CD4-positive, alpha-beta T cell treated with Interleukin-15 for 4 hours (primary cell): ENCODE results near the gene SF3B2.
A peak's percentile ranks its signal among the peaks of the same experiment; 100 is the strongest.
"Not testable (repeated sequence)": the region's sequence is repeated elsewhere in the genome, so short reads cannot be mapped to it uniquely, and the experiment has no call there.

Source experiments
- DNase-seq: peaks from one replicate; pipeline ENCODE4 v3.0.0-alpha.2; 2020; ENCODE audit warnings: low spot score

Gene SF3B2

DNA sequence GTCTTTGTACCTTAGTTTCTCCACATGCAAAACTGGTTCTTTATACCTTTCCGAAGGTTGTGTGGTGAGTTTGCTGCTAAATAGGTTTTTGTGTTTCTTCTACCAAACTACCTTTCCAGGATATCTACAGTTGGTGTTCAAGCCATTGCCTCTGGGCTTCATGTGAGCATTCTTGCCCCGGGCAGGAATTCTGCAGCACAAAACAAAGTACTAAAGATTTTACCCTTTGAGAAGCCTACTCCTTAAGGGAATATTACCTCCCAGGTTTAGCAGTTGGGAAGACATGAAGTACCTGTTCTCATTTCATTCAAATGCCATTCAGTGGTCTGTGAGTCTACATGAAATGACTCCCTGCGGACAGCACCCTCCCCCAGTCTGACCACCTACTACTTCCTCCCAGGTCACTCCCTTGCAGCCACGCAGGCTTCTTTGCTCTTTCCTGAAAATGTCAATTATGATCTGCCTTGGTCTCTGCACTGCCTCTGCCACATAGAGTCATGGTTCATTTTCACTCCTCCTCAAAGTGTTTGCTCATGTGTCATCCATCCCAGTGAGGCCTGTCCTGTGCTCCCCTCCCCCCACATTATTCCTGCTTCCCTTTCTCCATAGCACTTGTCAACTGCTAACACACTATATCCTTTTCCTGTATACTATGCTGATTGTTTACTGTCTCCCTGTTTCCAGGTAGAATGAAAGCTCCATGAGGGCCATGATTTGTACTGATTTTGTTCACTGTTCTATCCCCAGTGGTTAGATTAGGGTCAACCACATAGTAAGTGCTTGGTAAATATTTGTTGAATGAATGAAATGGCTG, 54.8 kb downstream of the SF3B2 start:
- no peak for DNase-seq

DNA sequence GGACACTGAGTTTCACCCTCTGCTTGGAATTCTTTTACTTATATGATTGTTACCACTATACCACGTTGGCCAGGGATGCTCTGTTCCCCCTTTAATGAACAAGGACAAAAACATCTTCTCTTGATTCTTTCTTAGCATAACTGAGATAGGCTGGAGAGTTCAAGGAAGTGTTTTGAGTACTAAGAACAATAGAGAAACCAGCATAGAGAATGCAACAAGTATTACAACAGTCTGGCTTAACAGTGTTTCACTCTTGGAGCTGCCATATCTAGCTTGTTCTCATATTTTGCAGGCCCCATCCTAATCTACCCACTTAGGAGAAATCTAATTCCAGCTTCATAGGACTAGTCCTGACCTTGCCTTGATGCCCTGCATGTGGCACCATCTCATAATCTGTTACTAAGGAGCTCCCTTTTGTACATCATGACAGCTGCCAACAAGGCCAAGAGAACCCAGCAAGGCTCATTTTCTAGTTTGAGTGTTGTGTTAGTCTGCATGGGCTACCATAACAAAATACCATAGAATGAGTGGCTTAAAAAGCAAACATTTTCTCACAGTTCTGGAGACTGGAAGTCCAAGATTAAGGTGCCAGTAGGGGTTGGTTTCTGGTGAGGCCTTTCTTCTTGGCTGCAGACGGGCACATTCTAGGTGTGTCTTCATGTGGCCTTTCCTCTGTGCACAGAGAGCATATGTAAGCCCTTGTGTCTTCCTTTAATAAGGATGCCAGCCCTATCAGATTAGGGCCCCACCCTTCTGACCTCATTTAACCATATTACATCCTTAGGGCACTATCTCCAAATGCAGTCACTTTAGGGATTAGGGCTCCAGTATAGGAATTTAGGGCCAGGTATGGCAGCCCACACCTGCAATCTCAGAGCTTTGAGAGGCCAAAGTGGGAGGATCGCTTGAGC, 55.7 kb downstream of the SF3B2 start:
- no peak for DNase-seq

DNA sequence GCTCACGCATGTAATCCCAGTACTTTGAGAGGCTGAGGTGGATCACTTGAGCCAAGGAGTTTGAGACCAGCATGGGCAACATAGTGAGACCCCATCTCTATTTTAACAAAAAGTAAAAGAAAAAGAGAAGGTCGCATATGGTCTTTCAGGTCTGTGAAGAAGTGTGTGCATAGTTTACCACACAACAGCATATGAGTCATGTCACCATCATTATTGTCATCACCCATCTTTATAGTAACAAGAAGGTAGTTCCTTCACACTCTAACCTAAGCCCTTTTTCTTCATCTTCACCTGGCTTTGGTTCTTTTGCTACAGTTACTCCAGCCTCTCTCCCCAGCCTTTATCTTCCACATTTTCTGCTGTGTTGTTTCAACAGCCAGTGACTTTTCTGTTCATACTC, 57.1 kb downstream of the SF3B2 start:
- DNase-seq = no peak

DNA sequence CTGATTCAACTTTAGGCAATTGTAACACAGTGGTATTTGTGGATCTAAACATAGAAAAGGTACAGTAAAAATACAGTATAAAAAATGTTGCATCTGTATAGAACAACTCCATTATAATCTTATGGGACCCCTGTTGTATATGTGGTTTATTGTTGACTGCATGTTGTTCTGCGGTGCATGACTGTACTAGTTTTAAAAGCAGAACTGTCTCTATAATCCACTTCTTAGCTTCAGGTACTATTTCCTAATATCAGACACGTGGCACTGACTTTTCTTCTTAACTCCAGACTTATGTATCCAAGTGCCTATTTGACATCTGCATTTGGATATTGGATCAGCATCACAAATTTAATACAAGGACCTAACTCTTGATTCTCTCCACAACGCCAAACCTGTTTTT, 59.0 kb downstream of the SF3B2 start:
- DNase-seq = no peak

DNA sequence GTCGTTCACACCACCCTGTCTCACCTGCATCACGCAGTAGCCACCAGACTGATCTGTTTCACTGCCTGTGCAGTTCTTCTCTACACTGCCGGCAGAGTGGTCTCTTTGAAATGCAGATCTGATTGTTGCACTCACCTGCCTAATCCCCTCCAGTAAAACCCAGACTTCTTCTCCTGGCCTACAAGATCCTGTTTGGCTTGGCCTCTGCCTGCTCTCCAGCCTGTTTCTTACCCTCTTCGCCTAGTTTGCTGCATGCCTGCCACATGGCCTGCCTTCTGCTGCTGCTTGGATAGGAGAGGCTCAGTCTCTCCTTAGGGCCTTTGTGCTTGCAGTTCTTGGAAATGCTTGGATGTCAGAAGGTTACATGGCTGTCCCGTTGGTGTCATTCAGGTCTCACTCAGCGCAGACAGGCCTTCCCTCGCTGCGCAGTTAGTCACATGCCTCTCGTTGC, 59.9 kb downstream of the SF3B2 start:
- no peak for DNase-seq

DNA sequence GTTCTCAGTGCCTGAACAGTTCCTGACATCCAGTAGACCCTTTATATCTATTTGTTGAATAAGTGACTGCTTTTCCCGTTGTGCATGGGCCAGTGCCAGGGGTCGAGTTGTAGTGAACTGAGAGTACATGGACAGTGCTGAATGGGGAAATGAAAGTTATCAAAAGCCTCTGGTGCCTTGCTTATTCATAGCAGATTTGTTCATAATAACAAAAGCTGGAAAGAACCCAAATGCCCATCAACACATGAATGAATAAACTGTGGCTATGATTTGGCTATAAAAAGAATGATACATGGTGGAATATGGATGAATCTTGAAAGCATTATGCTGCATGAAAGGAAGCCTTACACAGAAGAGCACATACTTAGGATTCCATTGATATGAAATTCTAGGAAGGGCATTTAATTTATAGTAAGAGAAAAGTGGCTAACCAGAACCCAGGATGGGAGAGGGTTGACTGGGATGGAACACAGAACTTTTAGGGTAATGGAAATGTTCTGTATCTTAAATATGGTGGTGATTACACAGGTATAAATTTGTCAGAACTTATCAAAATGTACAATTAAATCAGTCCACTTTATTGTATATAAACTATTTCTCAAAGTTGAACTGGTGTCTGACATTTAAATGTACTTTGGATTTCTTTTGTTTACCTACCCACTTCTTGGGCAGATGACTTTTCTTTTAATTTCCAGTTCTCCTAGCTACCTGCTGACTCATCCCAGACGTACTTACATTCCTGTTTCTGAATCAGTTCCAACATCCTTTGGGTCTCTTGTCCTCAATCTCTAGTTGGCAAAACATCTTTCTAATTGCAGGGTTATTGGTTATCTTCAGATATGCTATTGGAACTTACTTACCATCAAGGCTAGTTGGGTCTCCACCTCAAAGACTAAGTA, 60.7 kb downstream of the SF3B2 start:
- no peak for DNase-seq

DNA sequence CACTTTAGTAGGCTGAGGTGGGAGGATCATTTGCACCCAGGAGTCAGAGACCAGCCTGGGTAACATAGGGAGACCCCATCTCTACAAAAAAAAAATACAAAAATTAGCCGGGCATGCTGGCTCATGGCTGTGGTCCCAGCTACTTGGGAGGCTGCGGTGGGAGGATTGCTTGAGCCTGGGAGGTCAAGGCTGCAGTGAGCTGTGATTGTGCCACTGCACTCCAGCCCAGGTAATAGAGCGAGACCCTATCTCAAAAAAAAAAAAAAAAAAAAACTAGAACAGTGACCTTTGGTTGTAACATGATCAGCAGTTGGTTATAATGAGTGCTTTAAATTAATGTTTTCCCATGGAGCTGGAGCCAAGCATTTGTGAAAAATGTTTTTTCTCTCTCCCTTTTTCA, 62.8 kb downstream of the SF3B2 start:
- not testable (repeated sequence) for DNase-seq

DNA sequence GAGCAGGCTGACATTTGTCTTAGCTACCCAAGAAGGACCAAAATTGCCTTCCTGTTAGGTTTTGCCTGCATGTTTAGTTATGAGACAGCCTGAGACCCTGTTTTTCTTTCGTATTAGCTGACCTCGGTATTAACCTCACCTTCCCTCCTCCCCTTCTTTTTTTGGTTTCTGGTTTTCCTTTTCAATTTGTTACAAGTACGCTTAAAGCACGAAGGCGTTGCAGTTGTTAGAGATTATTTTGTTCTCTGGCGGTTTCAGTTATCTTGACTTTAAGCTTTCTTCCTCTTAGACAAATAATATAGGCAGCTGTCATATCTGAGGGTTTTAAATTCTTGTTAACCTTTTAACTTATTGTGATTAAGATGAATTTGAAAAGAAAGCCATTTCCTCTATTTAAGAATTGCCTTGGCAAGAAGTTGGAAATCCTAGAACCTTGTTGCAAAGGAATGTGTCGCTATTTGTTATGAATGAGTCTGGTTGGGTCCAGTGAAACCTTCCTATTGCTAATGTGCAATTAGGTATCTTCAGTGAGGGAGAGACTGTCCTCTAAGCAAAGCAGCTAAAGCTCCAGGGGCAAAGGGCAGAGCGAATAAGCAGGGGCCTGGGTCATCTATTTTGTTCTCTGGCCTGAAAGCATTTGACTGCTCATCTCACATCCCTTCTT, 63.6 kb downstream of the SF3B2 start:
- DNase-seq = peak; percentile 58

DNA sequence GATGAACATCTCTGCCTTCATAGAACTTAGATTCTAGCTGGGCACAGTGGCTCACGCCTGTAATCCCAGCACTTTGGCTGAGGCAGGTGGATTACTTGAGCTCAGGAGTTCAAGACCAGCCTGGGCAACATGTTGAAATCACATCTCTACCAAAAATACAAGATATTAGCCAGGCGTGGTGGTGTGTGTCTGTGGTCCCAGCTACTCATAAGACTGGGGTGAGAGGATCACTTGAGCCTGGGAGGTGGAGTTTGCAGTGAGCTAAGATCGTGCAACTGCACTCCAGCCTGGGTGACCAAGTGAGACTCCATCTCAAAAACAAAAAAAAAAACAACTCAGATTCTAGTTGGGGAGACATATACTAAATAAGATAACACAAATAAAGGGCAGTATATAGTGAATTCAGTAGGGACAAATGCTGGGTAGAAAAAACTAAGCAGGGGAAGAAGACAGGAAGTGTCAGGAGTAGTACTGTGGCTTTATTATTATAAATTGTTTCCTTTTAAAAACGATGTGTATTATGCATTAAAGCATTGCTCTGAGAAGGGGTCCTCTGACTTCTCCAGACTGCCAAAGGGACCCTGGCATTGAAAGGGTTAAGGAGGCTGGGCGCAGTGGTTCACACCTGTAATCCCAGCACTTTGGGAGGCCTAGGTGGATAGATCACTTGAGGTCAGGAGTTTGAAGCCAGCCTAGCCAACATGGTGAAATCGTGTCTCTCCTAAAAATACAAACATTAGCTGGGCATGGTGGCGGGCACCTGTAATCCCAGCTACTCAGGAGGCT, 64.6 kb downstream of the SF3B2 start:
- DNase-seq = no peak

DNA sequence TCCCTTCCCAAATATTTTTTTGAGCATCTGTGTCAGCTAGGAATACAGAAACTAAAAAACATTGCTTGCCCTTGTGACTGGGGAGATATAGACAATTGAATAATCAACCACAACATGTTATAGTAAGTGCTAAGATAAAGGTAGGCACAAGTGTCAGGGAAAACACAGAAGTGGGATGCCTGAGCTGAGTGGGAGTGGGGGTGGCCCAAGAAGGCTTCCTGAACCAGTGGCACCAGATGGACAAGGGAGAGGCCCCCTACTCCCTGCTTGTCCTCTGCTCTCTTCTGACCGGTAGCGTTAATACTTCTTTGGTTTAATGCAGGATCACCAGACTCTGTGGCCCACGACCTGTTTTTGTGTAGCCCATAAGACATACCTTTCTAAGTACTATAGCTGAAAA, 66.7 kb downstream of the SF3B2 start:
- no peak for DNase-seq
